Mammary epithelial cell (primary cell): Measurements from ENCODE around the gene VENTX.

ENCODE experiments used
- CTCF ChIP-seq, 2 donors: IDR thresholded peaks in 1 of 2; conservative IDR thresholded peaks in 1 of 2; 2 replicates each; pipeline ENCODE4 v1.5.1; 2011 to 2012; ENCODE audit warnings: inconsistent platforms in 2 of 2, low read length in 2 of 2, mild to moderate bottlenecking in 2 of 2, control low read depth in 1 of 2, low read depth in 1 of 2; ENCODE audit not compliant: insufficient read depth in 1 of 2; ENCODE audit errors: extremely low read depth in 1 of 2
- EZH2 ChIP-seq: IDR thresholded peaks from 2 replicates; pipeline ENCODE4 v1.6.1; 2012; ENCODE audit warnings: low read length, inconsistent platforms, borderline replicate concordance

DNA sequence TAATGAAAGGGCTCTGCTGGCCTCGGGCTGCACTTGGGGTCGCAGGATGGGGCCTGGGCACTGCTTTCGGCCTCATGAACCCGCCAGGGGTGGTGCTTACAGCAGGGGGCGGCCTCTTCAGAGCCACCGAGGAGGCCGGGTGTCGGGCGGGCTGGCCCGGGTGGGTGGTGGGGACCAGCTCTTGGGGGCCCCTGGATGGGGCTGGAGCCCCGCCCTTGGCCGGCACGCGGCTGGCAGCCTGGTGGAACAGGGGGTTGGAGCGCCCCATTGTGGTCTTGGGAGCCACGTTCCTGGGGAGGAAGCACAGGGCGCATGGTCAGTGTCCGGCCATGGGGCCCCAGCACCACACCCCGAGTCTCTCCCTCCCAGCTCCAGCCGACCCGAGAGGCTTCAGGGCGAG is 30.2 kb downstream of the VENTX start:
- TF ChIP-seq CTCF (conservative IDR thresholded peaks at IDR 0.05 in 1 of 2, IDR thresholded peaks at IDR 0.05 in 1 of 2; ENCODE audit: extremely low read depth in 1 of 2, insufficient read depth in 1 of 2, low read depth in 1 of 2, low read length in 2 of 2) (no peak), EZH2 (no peak)
